Limb (tissue), 2 donors: ENCODE results near the gene RGS7BP.
"Not testable (repeated sequence)": the region's sequence is repeated elsewhere in the genome, so short reads cannot be mapped to it uniquely, and the experiment has no call there.

Source experiments
- DNase-seq, 2 donors: peaks; one replicate each; pipeline ENCODE4 v3.0.0-alpha.2; 2016; ENCODE audit errors: extremely low spot score in 2 of 2

RGS7BP gene

GRCh38 chr5:64557911-64558310 is 52.1 kb downstream of the RGS7BP start:
- DNase-seq: no peak

GRCh38 chr5:64558641-64559040 is 52.8 kb downstream of the RGS7BP start:
- DNase-seq: not testable (repeated sequence)

- DNase-seq: no peak
These were observed 60.6 kb downstream of the RGS7BP start for GRCh38 chr5:64566310-64566916.

- DNase-seq: no peak
These were observed 64.0 kb downstream of the RGS7BP start for GRCh38 chr5:64569858-64570257.

GRCh38 chr5:64570395-64570996 is 64.7 kb downstream of the RGS7BP start:
- no peak for DNase-seq

- DNase-seq: no peak
These were observed 69.7 kb downstream of the RGS7BP start for GRCh38 chr5:64575561-64575960.

- DNase-seq: no peak
These were observed 70.4 kb downstream of the RGS7BP start for GRCh38 chr5:64576250-64576649.

GRCh38 chr5:64585646-64586045 is 79.8 kb downstream of the RGS7BP start:
- no peak for DNase-seq

- DNase-seq: no peak
These were observed 81.6 kb downstream of the RGS7BP start for GRCh38 chr5:64587370-64587769.

GRCh38 chr5:64592730-64593341 is 87.0 kb downstream of the RGS7BP start:
- no peak for DNase-seq

- no peak for DNase-seq
These were observed 88.2 kb downstream of the RGS7BP start for GRCh38 chr5:64594025-64594424.

- no peak for DNase-seq
These were observed 88.8 kb downstream of the RGS7BP start for GRCh38 chr5:64594601-64595000.

GRCh38 chr5:64595031-64595855 is 89.4 kb downstream of the RGS7BP start:
- DNase-seq: no peak

- no peak for DNase-seq
These were observed 93.4 kb downstream of the RGS7BP start for GRCh38 chr5:64599226-64599625.

- DNase-seq: no peak
These were observed 97.9 kb downstream of the RGS7BP start for GRCh38 chr5:64603676-64604075.

GRCh38 chr5:64606926-64607325 is 101.1 kb downstream of the RGS7BP start:
- DNase-seq: no peak

GRCh38 chr5:64612344-64612961 is 106.6 kb downstream of the RGS7BP start:
- peak; percentile 53 to 70 for DNase-seq

GRCh38 chr5:64615895-64616294 is 110.1 kb downstream of the RGS7BP start:
- DNase-seq: no peak

- no peak for DNase-seq
These were observed 113.8 kb downstream of the RGS7BP start for GRCh38 chr5:64619609-64620008.

GRCh38 chr5:64622991-64623390 is 117.2 kb downstream of the RGS7BP start:
- no peak for DNase-seq

- DNase-seq: no peak
These were observed 119.9 kb downstream of the RGS7BP start for GRCh38 chr5:64625678-64626077.

GRCh38 chr5:64628901-64629300 is 123.1 kb downstream of the RGS7BP start:
- no peak for DNase-seq
